Measurements from ENCODE around the gene RFNG. TPM values are rescaled to one million over a fixed set of nuclear protein-coding genes. Genes with fewer than 3 reads are reported as not detected.

RFNG gene
- total and polyA plus RNA-seq, 2 of the 13 experiments (the other 11 are each of a cell fraction or from before 2014, with no cell fraction given): 61.4 to 64.0 TPM

DNA sequence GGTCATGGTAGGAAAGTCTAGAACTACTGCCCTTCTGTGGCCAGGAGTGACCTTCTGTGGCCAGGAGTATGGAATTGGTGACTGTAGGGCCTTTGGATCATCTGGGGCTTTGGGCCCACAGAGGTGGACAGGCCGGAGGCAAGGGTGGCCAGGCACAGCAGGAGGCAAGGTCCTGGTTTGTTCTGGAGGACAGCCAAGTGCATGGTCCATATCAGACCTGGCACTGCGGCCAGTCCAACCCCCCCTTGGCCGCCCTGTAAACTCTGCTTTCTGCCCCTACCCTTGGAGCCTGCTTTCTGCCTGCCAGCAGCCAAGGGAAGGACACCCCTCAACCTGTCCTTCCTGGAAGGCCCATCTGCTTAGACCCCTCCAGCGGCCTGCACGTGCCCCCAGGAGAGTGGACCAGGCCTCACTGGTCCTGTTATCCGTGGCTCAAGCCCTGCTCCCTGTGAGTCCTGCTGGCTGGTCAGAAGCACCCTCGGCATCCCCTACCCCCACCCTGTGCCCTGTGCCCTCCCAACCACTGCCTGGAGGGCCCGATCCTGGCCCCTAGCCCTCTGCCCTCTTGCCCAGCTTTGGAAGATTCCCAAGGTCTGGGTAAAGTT is 11.8 kb downstream of the RFNG start (continued):
- TF ChIP-seq GMEB1 (CRISPR knock-in tag; IDR thresholded peaks at IDR 0.05; ENCODE audit: borderline replicate concordance) (peak; percentile 45; the same call in 1 of the 2 replicates), DRAP1 (CRISPR knock-in tag; IDR thresholded peaks at IDR 0.05) (no peak), SAP130 (CRISPR knock-in tag; IDR thresholded peaks at IDR 0.05; ENCODE audit: low read depth) (peak; percentile 44; the same call in 1 of the 2 replicates), PAXIP1 (CRISPR knock-in tag; conservative IDR thresholded peaks at IDR 0.05) (peak; percentile 70), ETV5 (CRISPR knock-in tag; IDR thresholded peaks at IDR 0.05; ENCODE audit: borderline replicate concordance) (peak; percentile 40; the same call in 1 of the 2 replicates), MXI1 (IDR thresholded peaks at IDR 0.05; ENCODE audit: borderline replicate concordance, low read depth, low read length) (no peak; the same call in 2 of the 3 replicates), AHR (CRISPR knock-in tag; IDR thresholded peaks at IDR 0.05) (0 out of 2 replicates have a peak, but pooled peaks have one; percentile 12), ZNF251 (CRISPR knock-in tag; IDR thresholded peaks at IDR 0.05) (no peak), ZNF225 (CRISPR knock-in tag; IDR thresholded peaks at IDR 0.05) (no peak), MTA1 (CRISPR knock-in tag; IDR thresholded peaks at IDR 0.05; ENCODE audit: borderline replicate concordance) (peak; percentile 87; the same call in 1 of the 2 replicates), ZNF605 (CRISPR knock-in tag; IDR thresholded peaks at IDR 0.05) (peak; percentile 42; the same call in 1 of the 2 replicates), RORA (CRISPR knock-in tag; IDR thresholded peaks at IDR 0.05) (no peak), LCORL (IDR thresholded peaks at IDR 0.05) (no peak), LCORL (CRISPR knock-in tag; IDR thresholded peaks at IDR 0.05) (peak; percentile 39; the same call in 1 of the 2 replicates), SMAD9 (CRISPR knock-in tag; IDR thresholded peaks at IDR 0.05) (no peak), HDAC6 (IDR thresholded peaks at IDR 0.05; ENCODE audit: low read depth, low read length) (no peak), BORCS8-MEF2B (CRISPR knock-in tag; IDR thresholded peaks at IDR 0.05) (0 out of 2 replicates have a peak, but pooled peaks have one; percentile 33), ZNF331 (CRISPR knock-in tag; IDR thresholded peaks at IDR 0.05) (0 out of 2 replicates have a peak, but pooled peaks have one; percentile 21), PHF5A (CRISPR knock-in tag; IDR thresholded peaks at IDR 0.05; ENCODE audit: low read depth, unreplicated experiment) (peak; percentile 52), ZNF619 (CRISPR knock-in tag; IDR thresholded peaks at IDR 0.05) (peak; percentile 71; the same call in 1 of the 2 replicates), ZNF83 (CRISPR knock-in tag; IDR thresholded peaks at IDR 0.05; ENCODE audit: borderline replicate concordance) (0 out of 2 replicates have a peak, but pooled peaks have one; percentile 52), PCBP1 (IDR thresholded peaks at IDR 0.05; ENCODE audit: borderline replicate concordance, low read depth, low read length) (0 out of 2 replicates have a peak, but pooled peaks have one; percentile 71), HNRNPL (IDR thresholded peaks at IDR 0.05; ENCODE audit: low read depth, low read length) (peak; percentile 97)
- TF ChIP-seq, protein P1, sequence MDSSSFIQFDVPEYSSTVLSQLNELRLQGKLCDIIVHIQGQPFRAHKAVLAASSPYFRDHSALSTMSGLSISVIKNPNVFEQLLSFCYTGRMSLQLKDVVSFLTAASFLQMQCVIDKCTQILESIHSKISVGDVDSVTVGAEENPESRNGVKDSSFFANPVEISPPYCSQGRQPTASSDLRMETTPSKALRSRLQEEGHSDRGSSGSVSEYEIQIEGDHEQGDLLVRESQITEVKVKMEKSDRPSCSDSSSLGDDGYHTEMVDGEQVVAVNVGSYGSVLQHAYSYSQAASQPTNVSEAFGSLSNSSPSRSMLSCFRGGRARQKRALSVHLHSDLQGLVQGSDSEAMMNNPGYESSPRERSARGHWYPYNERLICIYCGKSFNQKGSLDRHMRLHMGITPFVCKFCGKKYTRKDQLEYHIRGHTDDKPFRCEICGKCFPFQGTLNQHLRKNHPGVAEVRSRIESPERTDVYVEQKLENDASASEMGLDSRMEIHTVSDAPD (CRISPR knock-in tag; IDR thresholded peaks at IDR 0.05): peak; percentile 81
